Liver (tissue), 9 donors: ENCODE results near the gene STK33. TPM values are rescaled to one million over a fixed set of nuclear protein-coding genes. Genes with fewer than 3 reads are reported as not detected.

Source experiments
- DNase-seq: peaks from one replicate; pipeline ENCODE4 v3.0.0-alpha.2; 2017; ENCODE audit warnings: low spot score
- H3K27ac ChIP-seq, 2 donors: one replicate each; pipeline ENCODE4 v1.7.0; 2013; ENCODE audit warnings: inconsistent platforms in 2 of 2, low read length in 2 of 2, control low read depth in 1 of 2, low read depth in 1 of 2, mild to moderate bottlenecking in 1 of 2
- H3K27me3 ChIP-seq, 4 donors: one replicate each; pipeline versions ENCODE4 v1.6.1 to v1.7.0; 2013; ENCODE audit warnings: low read length in 3 of 4, inconsistent platforms in 1 of 4, mild to moderate bottlenecking in 1 of 4, moderate library complexity in 1 of 4; ENCODE audit not compliant: control insufficient read depth in 4 of 4, insufficient read depth in 4 of 4
- H3K36me3 ChIP-seq, 4 donors: one replicate each; pipeline versions ENCODE4 v1.6.1 to v1.7.0; 2013; ENCODE audit warnings: low read length in 3 of 4, mild to moderate bottlenecking in 3 of 4, low read depth in 1 of 4, moderate library complexity in 1 of 4; ENCODE audit not compliant: control insufficient read depth in 4 of 4, insufficient read depth in 3 of 4
- H3K4me1 ChIP-seq, 4 donors: one replicate each; pipeline versions ENCODE4 v1.6.1 to v1.7.0; 2013; ENCODE audit warnings: low read length in 3 of 4, mild to moderate bottlenecking in 3 of 4, moderate library complexity in 1 of 4; ENCODE audit not compliant: control insufficient read depth in 4 of 4, insufficient read depth in 4 of 4
- H3K4me3 ChIP-seq, 3 donors: one replicate each; pipeline versions ENCODE4 v1.6.1 to v1.7.0; 2013; ENCODE audit warnings: low read length in 3 of 3, control low read depth in 1 of 3, low read depth in 1 of 3, mild to moderate bottlenecking in 1 of 3
- H3K9ac ChIP-seq, 2 donors: one replicate each; pipeline ENCODE4 v1.7.0; 2013; ENCODE audit warnings: low read length in 2 of 2, mild to moderate bottlenecking in 2 of 2, moderate library complexity in 2 of 2, control low read depth in 1 of 2, low read depth in 1 of 2
- H3K9me3 ChIP-seq, 4 donors: one replicate each; pipeline versions ENCODE4 v1.6.1 to v1.7.0; 2013; ENCODE audit warnings: low read length in 3 of 4; ENCODE audit not compliant: control insufficient read depth in 4 of 4
- ATF3 ChIP-seq: IDR thresholded peaks from 2 replicates; pipeline ENCODE4 v1.6.1; 2016; ENCODE audit warnings: antibody characterized with exemption
- FOXA1 ChIP-seq: IDR thresholded peaks from 2 replicates; pipeline ENCODE4 v1.6.1; 2016; ENCODE audit warnings: antibody characterized with exemption
- FOXA2 ChIP-seq: IDR thresholded peaks from 2 replicates; pipeline ENCODE4 v1.6.1; 2016; ENCODE audit warnings: antibody characterized with exemption
- GABPA ChIP-seq, 2 donors: IDR thresholded peaks in 1 of 2; conservative IDR thresholded peaks in 1 of 2; 2 replicates each; pipeline ENCODE4 v1.6.1; 2016; ENCODE audit warnings: antibody characterized with exemption in 2 of 2, mild to moderate bottlenecking in 1 of 2, moderate library complexity in 1 of 2
- HNF4A ChIP-seq, 2 donors: conservative IDR thresholded peaks; 2 replicates each; pipeline ENCODE4 v1.6.1; 2016; ENCODE audit warnings: antibody characterized with exemption in 2 of 2, mild to moderate bottlenecking in 2 of 2
- HNF4G ChIP-seq: IDR thresholded peaks from 2 replicates; pipeline ENCODE4 v1.6.1; 2016; ENCODE audit warnings: antibody characterized with exemption
- JUND ChIP-seq, 2 donors: IDR thresholded peaks; 2 replicates each; pipeline ENCODE4 v1.6.1; 2016; ENCODE audit warnings: antibody characterized with exemption in 2 of 2
- NR2F2 ChIP-seq: IDR thresholded peaks from 2 replicates; pipeline ENCODE4 v1.6.1; 2016; ENCODE audit warnings: antibody characterized with exemption
- RAD21 ChIP-seq, 2 donors: IDR thresholded peaks; 2 replicates each; pipeline ENCODE4 v1.6.1; 2016; ENCODE audit warnings: antibody characterized with exemption in 2 of 2, mild to moderate bottlenecking in 2 of 2
- REST ChIP-seq: IDR thresholded peaks from 2 replicates; pipeline ENCODE4 v1.6.1; 2016; ENCODE audit warnings: antibody characterized with exemption, mild to moderate bottlenecking
- RXRA ChIP-seq, 2 donors: IDR thresholded peaks; 2 replicates each; pipeline ENCODE4 v1.6.1; 2017 to 2018; ENCODE audit warnings: antibody characterized with exemption in 2 of 2, mild to moderate bottlenecking in 1 of 2
- SP1 ChIP-seq: IDR thresholded peaks from 2 replicates; pipeline ENCODE4 v1.6.1; 2018; ENCODE audit warnings: antibody characterized with exemption, mild to moderate bottlenecking
- TAF1 ChIP-seq: conservative IDR thresholded peaks from 2 replicates; pipeline ENCODE4 v1.6.1; 2016; ENCODE audit warnings: antibody characterized with exemption, mild to moderate bottlenecking
- YY1 ChIP-seq: IDR thresholded peaks from 2 replicates; pipeline ENCODE4 v1.6.1; 2016; ENCODE audit warnings: antibody characterized with exemption, mild to moderate bottlenecking
- ZBTB33 ChIP-seq: IDR thresholded peaks from 2 replicates; pipeline ENCODE4 v1.6.1; 2016; ENCODE audit warnings: antibody characterized with exemption
- WGBS: extraction: QIAGEN DNeasy Blood & Tissue Kit; methylation state at CpG from one replicate; pipeline ENCODE4 v1.1.7; 2013; 5-methylcytosine and 5-hydroxymethylcytosine counted together
- polyA plus RNA-seq, 2 donors: library from polyadenylated mRNA; stranded (reverse) in 1 of 2; unstranded in 1 of 2; fragments of 200-250 nt in 1 of 2; fragments of >200 nt in 1 of 2; fragmentation: Nextera tagmentation in 1 of 2; extraction: Ambion mirVana in 1 of 2; gene quantifications; one replicate each; pipeline versions ENCODE4 v1.2.1 to v1.2.3, GENCODE V29; 2013 to 2015
- total RNA-seq, 2 donors: library from RNA; depleted of rRNA; stranded (reverse); fragments of >200 nt; gene quantifications; one replicate each; pipeline ENCODE4 v1.2.3, GENCODE V29; 2014
- TF ChIP-seq, protein P1 (sequence below): IDR thresholded peaks from 2 replicates; pipeline ENCODE4 v1.6.1; 2016; ENCODE audit warnings: antibody characterized with exemption
- donor health status: healthy.
- donor health status: healthy.
- donor health status: healthy.
- donor health status: healthy.
- donor health status: healthy.

Gene STK33
- total and polyA plus RNA-seq, 4 donors = 0.09 to 1.1 (median 0.52) TPM

GRCh38 chr11:8373519-8374432 lies 220.3 kb downstream of the STK33 start:
- WGBS = 85% methylated on average over 10 of the region's 10 CpGs
- DNase-seq = no peak
- H3K27me3 ChIP-seq = peaks cover 0 to 5% (median 0%) of the 10 kb centered on the region in 4 donors
- H3K36me3 ChIP-seq = no peaks in the 10 kb centered on the region
- H3K9ac ChIP-seq = no peak overlapping the region
- H3K9me3 ChIP-seq = no peaks in the 10 kb centered on the region
- TF ChIP-seq FOXA1 (no peak), JUND (IDR thresholded peaks at IDR 0.05) (no peak), HNF4G (no peak), RAD21 (IDR thresholded peaks at IDR 0.05) (no peak), ATF3 (no peak), TAF1 (no peak)
- no peaks in the 10 kb centered on the region for H3K4me1 ChIP-seq
- no peak overlapping the region for H3K4me3 ChIP-seq
- H3K27ac ChIP-seq = no peak overlapping the region

DNA sequence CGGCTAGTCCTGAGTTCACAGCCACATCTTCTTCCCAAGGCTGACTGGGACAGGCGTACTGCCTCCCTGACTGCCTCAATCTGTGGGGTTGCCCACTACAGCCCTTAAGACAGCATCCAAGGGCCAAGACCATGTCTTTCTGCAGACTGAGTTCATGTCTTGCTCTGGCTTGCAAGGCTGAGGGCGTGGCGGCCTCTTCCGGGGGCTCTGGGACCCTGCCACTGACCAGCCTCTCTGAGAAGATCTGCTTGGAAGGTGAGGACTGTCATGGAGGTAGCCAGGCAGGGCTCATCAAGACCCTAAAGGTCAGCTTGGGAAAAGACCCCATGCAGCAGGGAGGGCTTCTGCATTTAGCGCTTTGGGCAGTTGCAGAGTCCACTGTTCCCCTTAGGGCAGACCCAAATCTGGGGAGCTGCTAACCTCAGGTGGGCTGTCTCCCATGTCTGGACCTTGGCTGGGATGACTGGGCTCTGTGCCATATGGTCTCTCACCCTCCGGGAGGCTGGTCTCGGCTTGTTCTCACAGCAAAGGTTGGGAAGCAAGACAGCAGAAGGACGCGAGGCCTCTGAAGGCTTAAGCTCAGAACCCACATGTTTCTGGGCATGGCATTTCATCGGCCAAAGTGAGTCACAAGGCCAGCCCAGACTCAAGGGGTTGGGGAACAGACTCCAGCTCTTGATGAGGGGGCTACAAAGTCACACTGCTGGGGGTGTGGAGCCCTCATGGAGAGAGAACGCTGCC lies 221.2 kb downstream of the STK33 start:
- WGBS = 94% methylated on average over 12 of the region's 12 CpGs
- DNase-seq = no peak
- no peaks in the 10 kb centered on the region for H3K36me3 ChIP-seq

DNA sequence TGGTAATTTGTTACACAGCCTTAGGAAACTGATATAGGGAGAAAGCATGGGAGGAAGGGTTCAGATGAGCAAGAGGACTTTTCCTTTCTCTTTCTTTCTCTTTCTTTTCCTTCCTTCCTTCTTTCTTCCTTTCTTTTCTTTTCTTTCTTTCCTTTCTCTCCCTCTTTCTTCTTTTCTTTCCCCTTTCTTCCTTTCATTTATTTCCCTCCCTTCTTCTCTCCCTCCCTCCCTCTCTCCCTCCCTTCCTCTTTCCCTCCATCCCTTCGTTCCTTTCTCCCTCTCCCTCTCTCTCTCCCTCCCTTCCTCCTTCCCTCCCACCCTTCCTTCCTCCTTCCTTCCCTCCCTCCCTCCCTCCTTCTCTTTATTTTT lies 222.5 kb downstream of the STK33 start:
- Histone ChIP-seq H3K27ac (no peak overlapping the region), H3K9ac (no peak overlapping the region), H3K36me3 (no peaks in the 10 kb centered on the region), H3K4me3 (no peak overlapping the region), H3K9me3 (no peaks in the 10 kb centered on the region), H3K27me3 (peaks cover 0 to 5% (median 0%) of the 10 kb centered on the region in 4 donors), H3K4me1 (no peaks in the 10 kb centered on the region)
- 66% methylated on average over 1 of the region's 1 CpG for WGBS
- no peak for DNase-seq
- TF ChIP-seq ZBTB33 (no peak), REST (no peak), NR2F2 (no peak), FOXA2 (no peak), TAF1 (no peak), HNF4G (no peak), FOXA1 (no peak), SP1 (no peak), JUND (IDR thresholded peaks at IDR 0.05) (no peak), GABPA (IDR thresholded peaks at IDR 0.05 in 1 of 2, conservative IDR thresholded peaks at IDR 0.05 in 1 of 2) (no peak), HNF4A (conservative IDR thresholded peaks at IDR 0.05) (no peak), RAD21 (IDR thresholded peaks at IDR 0.05) (no peak), RXRA (IDR thresholded peaks at IDR 0.05) (no peak), YY1 (no peak), ATF3 (no peak)
- TF ChIP-seq, protein P1, sequence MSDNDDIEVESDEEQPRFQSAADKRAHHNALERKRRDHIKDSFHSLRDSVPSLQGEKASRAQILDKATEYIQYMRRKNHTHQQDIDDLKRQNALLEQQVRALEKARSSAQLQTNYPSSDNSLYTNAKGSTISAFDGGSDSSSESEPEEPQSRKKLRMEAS = no peak

More for the DNA sequence above, 221.2 kb downstream of the STK33 start:
- H3K4me3 ChIP-seq = no peak overlapping the region
- H3K27me3 ChIP-seq = peaks cover 0 to 5% (median 0%) of the 10 kb centered on the region in 4 donors
- H3K9ac ChIP-seq = no peak overlapping the region
- H3K9me3 ChIP-seq = no peaks in the 10 kb centered on the region
- no peak overlapping the region for H3K27ac ChIP-seq
- H3K4me1 ChIP-seq = no peaks in the 10 kb centered on the region
- TF ChIP-seq RAD21 (IDR thresholded peaks at IDR 0.05) (no peak), TAF1 (no peak), HNF4G (no peak), SP1 (no peak), NR2F2 (no peak), HNF4A (conservative IDR thresholded peaks at IDR 0.05) (no peak)
